Upper lobe of left lung (tissue), 4 donors: ENCODE data around the gene POLD1.

Source experiments
- EP300 ChIP-seq, 4 donors: sonication (generic); formaldehyde crosslinking; IDR thresholded peaks; one replicate each; pipeline ENCODE4 v1.5.1; 2017; ENCODE audit warnings: antibody characterized with exemption in 4 of 4, control low read depth in 2 of 4
- POLR2A ChIP-seq, 4 donors: fragments of 450-650 bp; IDR thresholded peaks; one replicate each; pipeline ENCODE4 v1.5.1; 2016 to 2017; ENCODE audit warnings: antibody characterized with exemption in 4 of 4, mild to moderate bottlenecking in 2 of 4
- TF ChIP-seq, protein P1 (sequence below), 6 experiments: fragments of 450-650 bp in 4 of 6; fragments of 200-600 bp in 2 of 6; sonication (generic) in 2 of 6; IDR thresholded peaks; one replicate each; pipeline ENCODE4 v1.5.1; 2016 to 2019; ENCODE audit warnings: antibody characterized with exemption in 6 of 6

DNA sequence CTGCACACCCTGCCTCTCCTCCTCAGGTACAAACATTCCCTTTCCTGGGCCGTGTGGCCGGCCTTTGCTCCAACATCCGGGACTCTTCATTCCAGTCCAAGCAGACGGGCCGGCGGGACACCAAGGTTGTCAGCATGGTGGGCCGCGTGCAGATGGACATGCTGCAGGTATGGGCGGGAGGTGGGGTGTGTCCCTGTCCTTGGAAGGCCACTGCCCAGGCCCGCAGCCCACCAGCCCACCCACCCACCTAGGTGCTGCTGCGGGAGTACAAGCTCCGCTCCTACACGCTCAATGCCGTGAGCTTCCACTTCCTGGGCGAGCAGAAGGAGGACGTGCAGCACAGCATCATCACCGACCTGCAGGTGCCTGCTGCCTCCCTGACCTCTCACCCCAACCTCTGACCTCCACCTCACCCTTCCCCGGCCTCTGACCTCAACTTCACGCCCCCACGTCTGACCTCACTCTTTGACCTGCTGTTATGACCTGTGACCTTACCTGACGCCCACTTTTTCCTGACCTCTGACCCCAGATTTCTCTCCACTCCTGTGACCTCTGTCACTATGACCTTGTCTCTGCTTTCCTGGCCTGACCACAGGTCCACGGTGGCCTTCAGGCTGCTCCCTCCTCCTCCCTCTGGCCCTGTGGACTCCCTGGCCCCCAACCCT is 22.1 kb downstream of the POLD1 start:
- no peak for TF ChIP-seq POLR2A (IDR thresholded peaks at IDR 0.05)
- no peak for TF ChIP-seq EP300 (IDR thresholded peaks at IDR 0.05)
- TF ChIP-seq, protein P1, sequence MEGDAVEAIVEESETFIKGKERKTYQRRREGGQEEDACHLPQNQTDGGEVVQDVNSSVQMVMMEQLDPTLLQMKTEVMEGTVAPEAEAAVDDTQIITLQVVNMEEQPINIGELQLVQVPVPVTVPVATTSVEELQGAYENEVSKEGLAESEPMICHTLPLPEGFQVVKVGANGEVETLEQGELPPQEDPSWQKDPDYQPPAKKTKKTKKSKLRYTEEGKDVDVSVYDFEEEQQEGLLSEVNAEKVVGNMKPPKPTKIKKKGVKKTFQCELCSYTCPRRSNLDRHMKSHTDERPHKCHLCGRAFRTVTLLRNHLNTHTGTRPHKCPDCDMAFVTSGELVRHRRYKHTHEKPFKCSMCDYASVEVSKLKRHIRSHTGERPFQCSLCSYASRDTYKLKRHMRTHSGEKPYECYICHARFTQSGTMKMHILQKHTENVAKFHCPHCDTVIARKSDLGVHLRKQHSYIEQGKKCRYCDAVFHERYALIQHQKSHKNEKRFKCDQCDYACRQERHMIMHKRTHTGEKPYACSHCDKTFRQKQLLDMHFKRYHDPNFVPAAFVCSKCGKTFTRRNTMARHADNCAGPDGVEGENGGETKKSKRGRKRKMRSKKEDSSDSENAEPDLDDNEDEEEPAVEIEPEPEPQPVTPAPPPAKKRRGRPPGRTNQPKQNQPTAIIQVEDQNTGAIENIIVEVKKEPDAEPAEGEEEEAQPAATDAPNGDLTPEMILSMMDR (IDR thresholded peaks at IDR 0.05), result no peak
